RWPE1 (cell line): ENCODE results near the gene PCBP3.

ENCODE experiments used
- CTCF ChIA-PET: fragments of 350-600 bp; sonication (Branson Sonifier 250); formaldehyde crosslinking; extraction: SDS; loops from one replicate; lab custom pipeline; 2021; lab: Yijun Ruan, JAX
- POLR2A ChIA-PET: fragments of 400-600 bp; formaldehyde crosslinking; extraction: SDS; loops from one replicate; lab custom pipeline; 2020; ENCODE audit warnings: antibody characterized with exemption; ENCODE audit not compliant: low non-redundant PET; lab: Yijun Ruan, JAX
- DNase-seq: peaks from one replicate; pipeline ENCODE4 v3.0.0; 2012; ENCODE audit warnings: low spot score
- H3K27ac ChIP-seq: fragments of 450-650 bp; 2 replicates; pipeline ENCODE4 v1.5.1; 2017
- TF ChIP-seq, protein P1 (sequence below): fragments of 450-650 bp; conservative IDR thresholded peaks from 2 replicates; pipeline ENCODE4 v1.5.1; 2017; ENCODE audit warnings: low read depth, mild to moderate bottlenecking

PCBP3 gene

DNA sequence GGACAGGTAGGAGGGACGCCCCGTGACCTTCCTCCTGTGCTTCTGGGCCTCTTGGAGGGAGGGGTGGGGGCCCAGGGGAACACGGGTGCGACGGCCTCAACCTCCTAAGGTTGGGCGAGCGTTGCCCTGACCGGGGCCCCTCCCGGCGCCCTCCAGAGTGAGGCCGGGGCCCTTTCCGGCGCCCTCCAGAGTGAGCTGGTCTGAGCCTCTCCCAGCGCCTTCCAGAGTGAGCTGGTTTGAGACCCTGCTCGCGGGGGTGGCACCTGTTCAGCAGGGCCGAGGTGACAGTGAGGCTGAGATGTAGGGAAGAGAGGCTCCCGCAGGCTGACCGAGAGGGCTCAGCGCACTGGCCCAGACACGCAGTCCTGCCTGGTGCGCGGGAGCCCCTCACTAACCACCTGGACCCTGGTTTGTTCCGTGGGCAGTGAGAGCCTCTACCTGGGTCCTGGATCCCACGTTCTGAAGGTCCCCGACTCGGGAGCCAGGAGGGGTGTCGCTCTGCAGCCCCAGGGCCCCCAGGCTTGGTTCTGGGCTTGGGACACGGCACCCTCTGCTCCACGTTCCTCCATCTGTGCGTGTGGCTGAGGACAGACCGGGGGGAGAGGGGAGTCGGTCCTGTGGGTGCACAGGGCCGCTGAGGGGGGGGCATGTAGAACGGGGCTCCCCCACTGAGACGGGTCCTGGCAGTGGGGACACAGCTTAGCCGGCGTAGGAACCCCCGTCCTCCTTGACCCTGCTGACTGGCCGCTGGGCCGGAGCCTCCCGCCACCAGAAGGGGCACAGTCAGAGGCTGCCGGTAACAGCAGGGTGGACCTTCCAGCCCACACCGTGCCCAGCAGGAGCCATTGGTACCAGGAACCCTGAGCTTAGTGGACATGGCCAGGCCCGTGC lies 339.5 kb downstream of the PCBP3 start:
- ChIA-PET POLR2A (no interaction called here), CTCF (no interaction called here)
- no peak for DNase-seq
- TF ChIP-seq, protein P1, sequence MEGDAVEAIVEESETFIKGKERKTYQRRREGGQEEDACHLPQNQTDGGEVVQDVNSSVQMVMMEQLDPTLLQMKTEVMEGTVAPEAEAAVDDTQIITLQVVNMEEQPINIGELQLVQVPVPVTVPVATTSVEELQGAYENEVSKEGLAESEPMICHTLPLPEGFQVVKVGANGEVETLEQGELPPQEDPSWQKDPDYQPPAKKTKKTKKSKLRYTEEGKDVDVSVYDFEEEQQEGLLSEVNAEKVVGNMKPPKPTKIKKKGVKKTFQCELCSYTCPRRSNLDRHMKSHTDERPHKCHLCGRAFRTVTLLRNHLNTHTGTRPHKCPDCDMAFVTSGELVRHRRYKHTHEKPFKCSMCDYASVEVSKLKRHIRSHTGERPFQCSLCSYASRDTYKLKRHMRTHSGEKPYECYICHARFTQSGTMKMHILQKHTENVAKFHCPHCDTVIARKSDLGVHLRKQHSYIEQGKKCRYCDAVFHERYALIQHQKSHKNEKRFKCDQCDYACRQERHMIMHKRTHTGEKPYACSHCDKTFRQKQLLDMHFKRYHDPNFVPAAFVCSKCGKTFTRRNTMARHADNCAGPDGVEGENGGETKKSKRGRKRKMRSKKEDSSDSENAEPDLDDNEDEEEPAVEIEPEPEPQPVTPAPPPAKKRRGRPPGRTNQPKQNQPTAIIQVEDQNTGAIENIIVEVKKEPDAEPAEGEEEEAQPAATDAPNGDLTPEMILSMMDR = no peak
- no peak overlapping the region for H3K27ac ChIP-seq

DNA sequence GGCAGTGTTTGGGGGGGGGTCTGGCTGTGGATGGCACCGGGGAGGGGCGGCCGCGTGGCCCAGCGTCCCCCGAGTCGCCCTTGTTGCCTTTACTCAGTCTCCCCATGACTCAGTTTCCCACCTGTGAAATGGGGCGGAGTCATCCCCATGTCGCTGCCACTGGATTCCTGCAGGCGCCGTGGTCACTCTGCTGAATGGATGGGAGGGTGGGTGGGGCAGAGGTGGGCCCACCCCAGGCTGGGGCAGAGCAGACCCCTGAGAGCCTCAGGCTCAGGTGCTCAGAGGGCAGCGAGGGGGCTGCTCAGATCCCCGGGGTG lies 340.1 kb downstream of the PCBP3 start:
- CTCF ChIA-PET = no interaction called here
- DNase-seq = no peak
- POLR2A ChIA-PET = no interaction called here
- TF ChIP-seq, protein P1 = no peak
- no peak overlapping the region for H3K27ac ChIP-seq

DNA sequence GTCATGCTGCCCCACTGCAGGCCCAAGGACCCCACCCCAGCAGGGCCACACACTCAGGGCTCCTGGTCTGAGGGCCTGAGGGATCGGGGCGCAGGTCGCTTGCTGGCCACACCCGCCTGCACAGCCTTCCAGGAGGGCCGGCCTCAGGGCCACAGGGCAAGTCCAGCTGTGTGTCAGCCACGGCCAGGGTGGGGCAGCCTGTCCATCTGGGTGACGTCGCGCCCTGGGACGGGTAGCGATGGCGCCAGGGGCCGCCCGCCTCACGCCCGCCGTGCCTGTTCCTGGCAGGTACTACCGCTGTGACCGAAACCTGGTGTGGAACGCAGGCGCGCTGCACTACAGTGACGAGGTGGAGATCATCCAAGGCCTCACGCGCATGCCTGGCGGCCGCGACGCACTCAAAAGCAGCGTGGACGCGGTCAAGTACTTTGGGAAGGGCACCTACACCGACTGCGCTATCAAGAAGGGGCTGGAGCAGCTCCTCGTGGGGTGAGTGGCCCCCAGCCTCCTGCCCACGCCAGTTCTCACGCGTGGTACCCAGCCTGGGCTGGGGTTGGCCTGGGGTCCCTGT lies 340.5 kb downstream of the PCBP3 start:
- ChIA-PET POLR2A (no interaction called here), CTCF (no interaction called here)
- TF ChIP-seq, protein P1 = no peak
- H3K27ac ChIP-seq = no peak overlapping the region
- no peak for DNase-seq

DNA sequence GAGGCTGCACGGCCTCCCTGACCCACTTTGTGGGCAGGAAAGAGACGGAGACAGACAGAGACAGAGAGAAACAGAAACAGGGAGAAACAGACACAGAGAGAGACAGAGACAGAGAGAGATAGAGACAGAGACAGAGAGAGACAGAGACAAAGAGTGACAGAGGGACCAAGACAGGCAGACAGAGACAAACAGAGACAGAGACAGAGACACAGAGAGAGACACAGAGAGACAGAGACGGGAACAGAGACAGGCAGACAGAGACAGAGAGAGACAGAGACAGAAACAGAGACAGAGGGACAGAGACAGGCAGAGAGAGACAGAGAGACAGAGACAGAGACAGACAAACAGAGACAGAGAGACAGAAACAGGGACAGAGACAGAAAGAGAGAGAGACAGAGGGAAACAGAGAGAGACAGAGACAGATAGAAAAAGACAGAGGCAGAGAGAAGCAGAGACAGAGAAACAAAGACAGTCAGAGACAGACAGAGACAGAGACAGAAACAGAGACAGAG lies 341.1 kb downstream of the PCBP3 start:
- ChIA-PET POLR2A (no interaction called here), CTCF (no interaction called here)
- no peak for DNase-seq
- TF ChIP-seq, protein P1 = no peak
- H3K27ac ChIP-seq = no peak overlapping the region

DNA sequence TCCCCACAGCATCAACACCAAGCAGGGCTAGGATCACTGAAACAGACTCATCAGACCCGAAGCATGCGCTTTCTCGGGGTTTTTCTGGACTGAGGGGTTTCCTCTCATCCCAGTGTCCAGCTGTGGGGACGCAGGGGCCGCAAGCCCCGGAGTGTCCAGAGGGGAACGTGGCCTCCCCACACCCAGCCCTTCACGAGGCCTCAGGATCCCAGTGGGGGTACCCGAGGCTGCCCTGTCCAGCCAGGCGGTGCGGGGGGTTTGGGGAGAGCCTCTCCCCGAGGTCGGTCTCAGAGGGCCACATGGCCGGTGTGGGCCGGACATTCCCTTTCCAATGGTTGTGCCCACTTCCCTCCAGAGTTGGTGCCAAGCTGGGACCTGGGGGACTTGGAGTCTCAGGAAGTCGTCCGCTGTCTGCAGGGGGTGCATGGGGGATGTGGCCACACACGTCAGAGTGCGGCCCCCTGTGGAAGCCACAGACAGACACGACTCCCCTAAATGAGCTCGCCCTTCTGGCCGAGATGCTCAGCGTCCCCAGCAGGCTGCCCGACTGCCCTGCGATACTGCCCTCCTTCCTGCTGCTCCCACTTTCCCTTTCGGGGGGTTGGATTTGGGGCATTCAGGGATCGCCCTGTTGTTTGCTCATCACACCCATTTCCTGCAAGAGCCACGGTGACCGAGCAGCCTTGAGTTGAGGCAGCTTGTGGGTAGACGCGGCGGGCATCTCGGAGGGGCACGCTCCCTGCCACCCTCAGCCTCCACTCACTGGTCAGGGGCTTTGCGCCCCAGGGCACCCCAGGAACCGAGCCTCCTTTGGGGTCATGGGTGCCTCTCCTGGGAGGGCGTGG lies 342.2 kb downstream of the PCBP3 start:
- ChIA-PET POLR2A (no interaction called here), CTCF (no interaction called here)
- no peak for DNase-seq
- no peak overlapping the region for H3K27ac ChIP-seq
- TF ChIP-seq, protein P1 = no peak
